H1 (cell line): ENCODE data around the gene NAMPT. TPM values are rescaled to one million over a fixed set of nuclear protein-coding genes. Genes with fewer than 3 reads are reported as not detected.

ENCODE experiments used
- RAD21 ChIP-seq, 2 experiments: IDR thresholded peaks in 1 of 2; conservative IDR thresholded peaks in 1 of 2; 2 replicates each; pipeline ENCODE4 v1.6.1; 2011; ENCODE audit warnings: low read depth in 2 of 2, low read length in 2 of 2, improper control_type of control experiment in 1 of 2, inconsistent platforms in 1 of 2, mild to moderate bottlenecking in 1 of 2, moderate library complexity in 1 of 2
- polyA plus RNA-seq, 7 experiments: library from polyadenylated mRNA; depleted of rRNA in 3 of 7; stranded (reverse) in 5 of 7; unstranded in 2 of 7; fragments of >200 nt in 5 of 7; fragments of 200-250 nt in 2 of 7; gene quantifications; 1 replicate in 5 of 7; 2 replicates in 1 of 7; 4 replicates in 1 of 7; pipeline versions ENCODE4 v1.2.1 to v1.2.3, GENCODE V29; 2011 to 2013; ENCODE audit warnings: missing spikeins in 2 of 7, mixed read lengths in 2 of 7
- total RNA-seq: library from RNA; stranded (reverse); fragmentation: NEBNext Ultra II Directional; extraction: Animal tissue kit (Norgen Biotek cat#: 25700); gene quantifications from 2 replicates; pipeline ENCODE4 v1.2.1, GENCODE V29; 2021

NAMPT gene
- total and polyA plus RNA-seq, 2 of the 8 experiments (the other 6 are each of a cell fraction or from before 2014, with no cell fraction given): 15.4 to 95.9 TPM

- no peak for TF ChIP-seq RAD21 (IDR thresholded peaks at IDR 0.05 in 1 of 2, conservative IDR thresholded peaks at IDR 0.05 in 1 of 2; ENCODE audit: low read depth in 2 of 2, low read length in 2 of 2)
- TF ChIP-seq, all 59 proteins: peak for 0
These were observed 28.6 kb downstream of the NAMPT start (continued) for GRCh38 chr7:106256144-106256543.
